Ramos (cell line): ENCODE results near the gene SPRR3.
"Not testable (repeated sequence)": the region's sequence is repeated elsewhere in the genome, so short reads cannot be mapped to it uniquely, and the experiment has no call there.

Experiments
- in situ Hi-C: fragments of 300-500 bp; cut with MboI; formaldehyde crosslinking; loops from one replicate; pipeline ENCODE4 v1.14.3; 2022; ENCODE audit warnings: low sequenced_read_pairs; ENCODE audit not compliant: unreplicated experiment

Gene SPRR3

DNA sequence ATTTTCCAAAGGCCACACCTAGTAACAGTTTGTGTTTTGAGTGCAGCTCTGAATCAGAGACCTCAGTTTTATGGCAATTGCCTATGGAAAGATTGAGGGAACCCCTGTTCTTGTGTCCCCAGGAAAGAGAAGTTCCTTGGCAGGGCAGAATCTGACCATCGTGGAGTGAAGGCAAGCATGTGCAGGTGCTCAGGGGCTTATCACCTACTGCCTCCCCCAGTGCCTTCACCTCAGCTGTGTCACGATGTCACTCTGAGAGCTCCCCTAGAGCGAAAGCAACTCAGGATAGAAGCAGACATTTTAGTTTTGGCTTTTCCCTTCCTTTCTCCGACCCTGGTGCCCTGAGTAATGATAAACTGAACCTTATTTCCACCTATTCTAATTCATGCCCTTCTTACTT, 19.5 kb upstream of the SPRR3 start:
- in situ Hi-C loops: no loop called here

DNA sequence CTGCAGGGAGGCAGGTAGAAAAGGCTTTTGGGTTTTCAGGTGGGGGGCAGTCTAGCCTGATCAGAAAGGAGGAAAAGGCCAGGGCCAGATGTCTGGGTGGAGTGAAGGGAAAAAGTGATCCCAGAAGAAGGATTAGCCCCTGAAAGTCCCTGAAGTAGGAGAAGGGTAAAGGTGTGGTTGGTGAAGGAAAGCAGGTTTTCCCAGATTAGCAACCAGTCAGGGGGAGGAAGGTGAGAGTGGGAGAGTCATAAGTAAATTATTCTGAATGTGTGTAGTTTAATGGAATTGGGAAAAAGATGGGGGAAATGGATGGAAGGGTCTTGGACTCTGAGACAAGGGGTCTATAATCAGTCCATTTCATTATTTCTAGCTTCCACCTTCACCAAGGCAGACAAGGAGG, 18.3 kb upstream of the SPRR3 start:
- in situ Hi-C loops: no loop called here

DNA sequence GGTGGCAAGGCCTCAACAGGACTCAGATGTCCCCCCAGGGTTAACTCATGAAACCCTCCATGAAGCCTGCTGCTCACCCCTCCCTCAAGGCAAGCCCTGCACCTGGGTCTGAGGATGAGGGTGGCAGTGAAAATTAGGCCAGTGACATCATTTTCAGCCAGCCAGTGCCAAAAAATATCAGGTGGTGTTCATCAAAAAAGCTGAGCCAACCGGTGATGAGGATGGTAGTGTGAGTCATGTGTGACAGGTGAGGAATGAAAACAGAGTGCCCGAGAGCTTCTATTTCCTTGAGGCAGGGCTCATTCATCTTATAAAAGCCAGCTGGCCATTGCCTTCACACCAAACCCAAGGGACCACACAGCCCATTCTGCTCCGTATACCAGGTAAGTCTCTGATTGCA, 17.8 kb upstream of the SPRR3 start, which contains the start of gene SPRR1A:
Gene SPRR1A, plus strand, starts transcription at position 339 of the 400 bp plus-strand sequence. CDS start 1,150 bp downstream, outside the sequence.
- in situ Hi-C loops: no loop called here

DNA sequence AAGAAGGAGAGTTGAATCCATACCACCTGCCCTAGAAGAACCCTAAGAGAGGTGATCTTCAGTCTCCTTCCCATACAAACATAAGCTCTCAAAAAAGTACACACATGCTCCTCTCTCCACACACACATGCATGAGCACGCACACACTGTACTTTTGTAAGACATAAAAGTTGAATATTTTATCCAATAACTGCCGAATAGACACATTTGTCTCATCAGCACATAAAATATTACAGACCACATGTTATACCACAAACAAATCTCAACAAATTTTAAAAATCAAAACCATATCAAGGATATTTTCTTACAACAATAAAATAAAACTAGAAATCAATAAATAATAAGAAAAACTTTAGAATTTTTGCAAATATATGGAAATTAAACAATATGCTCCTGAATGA, 15.0 kb upstream of the SPRR3 start:
- in situ Hi-C loops: no loop called here

DNA sequence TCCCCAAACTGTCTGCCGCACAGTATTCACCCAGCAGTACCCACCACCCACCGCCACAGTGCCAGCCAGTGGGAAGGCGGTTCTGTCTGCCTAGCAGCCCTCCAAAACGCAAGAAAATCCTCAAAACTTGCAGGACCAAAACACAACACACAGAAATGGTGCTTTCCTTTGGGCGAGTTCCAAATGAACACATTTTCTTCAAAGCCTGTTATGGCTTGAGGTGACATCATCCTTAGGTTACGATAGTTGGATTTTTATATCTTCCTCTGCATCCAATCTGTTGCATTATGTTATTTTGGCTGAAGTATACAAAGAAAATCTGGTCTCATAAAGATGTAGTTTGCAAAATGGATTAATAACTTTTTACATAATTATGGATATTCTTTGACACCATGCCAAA, 8.4 kb upstream of the SPRR3 start:
- in situ Hi-C loops: no loop called here

DNA sequence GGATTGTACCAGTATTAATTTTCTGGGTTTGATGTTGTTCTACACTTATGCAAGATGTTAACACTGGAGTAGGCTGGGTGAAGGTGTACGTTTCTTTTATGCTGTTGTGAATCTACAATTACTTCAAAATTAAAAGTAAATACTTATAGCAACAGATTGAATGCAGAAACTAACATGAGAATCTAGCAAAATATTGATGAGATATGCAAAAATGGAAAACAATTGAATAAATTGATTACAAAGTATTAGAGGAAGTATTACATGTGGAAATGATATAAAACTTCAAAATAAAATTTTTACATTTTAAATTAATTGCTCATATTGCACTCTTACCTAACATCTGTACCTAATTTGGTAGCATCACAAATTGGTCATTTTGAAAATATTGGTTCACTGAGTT, 5.7 kb upstream of the SPRR3 start:
- in situ Hi-C loops: no loop called here

DNA sequence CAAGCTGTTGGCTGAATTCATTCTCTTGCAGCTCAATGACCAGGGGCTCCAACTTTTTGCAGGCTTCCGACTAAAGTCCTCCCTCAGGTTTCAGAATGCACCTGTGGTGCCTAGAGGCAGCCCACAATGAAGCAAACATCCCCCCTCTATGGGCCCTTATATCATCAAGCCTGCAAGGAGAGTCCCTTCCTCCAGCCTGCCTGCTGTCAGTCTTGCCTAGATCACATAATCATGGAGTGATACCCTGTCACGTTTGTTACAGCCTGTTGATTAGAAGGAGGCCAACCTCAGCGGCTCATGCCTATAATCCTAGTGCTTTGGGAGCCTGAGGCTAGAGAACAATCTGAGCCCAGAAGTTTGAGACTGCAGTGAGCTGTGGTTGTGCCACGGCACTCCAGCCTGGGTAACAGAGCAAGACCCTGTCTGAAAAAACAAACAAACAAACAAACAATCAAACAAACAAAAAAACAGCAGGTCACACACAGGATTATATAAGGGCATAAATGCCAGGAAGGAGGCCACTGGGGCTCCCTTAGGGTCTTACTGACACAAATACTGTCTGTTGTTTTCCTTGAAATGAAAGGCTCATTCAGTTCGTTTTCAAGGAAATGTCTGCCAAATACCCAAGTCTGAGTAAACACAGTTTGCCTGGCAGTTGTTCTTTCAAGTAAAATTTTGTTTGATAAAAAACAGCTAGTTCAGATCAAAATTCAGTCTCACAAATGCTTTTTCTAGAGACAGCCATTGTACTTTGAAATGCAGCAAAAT, 4.7 kb upstream of the SPRR3 start:
- in situ Hi-C loops: no loop called here

DNA sequence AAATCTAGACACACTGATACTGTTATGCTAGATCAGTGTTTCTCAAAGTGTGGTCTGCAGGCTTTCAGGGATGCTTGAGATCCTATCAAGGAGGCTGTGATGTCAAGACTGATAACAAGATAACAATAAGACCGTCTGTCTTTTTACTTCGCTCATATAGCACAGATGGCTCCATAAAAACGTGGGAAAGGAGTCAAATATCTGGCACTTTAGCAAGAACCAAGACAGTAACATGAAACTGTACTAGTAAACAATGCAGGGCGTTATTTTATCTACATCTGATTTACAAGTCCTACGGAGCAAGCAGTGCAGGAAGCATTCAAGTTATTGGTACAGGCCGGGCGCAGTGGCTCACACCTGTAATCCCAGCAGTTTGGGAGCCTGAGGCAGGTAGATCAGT, 3.6 kb upstream of the SPRR3 start:
- in situ Hi-C loops: no loop called here

DNA sequence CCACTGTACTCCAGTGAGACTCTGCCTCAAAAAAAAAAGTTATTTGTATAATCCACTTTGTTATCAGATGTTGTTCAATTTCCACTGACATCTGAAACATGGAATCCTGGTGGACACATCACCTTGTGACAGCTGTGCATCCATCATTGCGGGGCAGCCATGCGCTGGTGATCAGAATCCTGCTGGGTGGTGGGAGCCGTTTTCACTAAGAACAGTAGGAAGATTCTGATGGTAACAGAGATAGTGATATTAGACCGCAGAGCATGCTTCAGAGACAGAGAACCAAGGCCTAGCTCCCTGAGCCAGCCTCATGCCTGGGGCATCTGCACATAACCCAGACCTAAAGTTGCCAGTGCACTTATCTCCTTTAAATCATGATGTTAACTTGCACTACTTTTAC, 3.1 kb upstream of the SPRR3 start:
- in situ Hi-C loops: no loop called here

DNA sequence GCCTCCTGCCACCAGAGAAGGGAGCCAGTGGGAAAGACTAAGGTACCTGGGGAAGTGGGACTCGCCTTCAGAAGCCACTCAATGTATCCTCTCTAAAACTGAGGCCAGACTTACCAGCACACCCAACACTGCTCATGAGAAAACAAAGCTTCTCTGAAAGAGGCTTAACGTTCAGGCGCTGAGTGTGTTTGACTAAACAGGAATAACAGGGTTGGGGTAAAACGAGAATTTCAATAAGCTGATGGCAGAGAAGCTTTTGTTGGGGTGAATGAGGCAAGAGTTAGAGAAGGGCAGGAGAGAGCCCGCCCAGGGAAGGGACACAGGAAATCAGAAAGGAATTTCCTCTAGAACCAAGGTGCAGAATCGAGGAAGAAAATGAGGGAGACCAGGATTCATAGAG, 1.7 kb upstream of the SPRR3 start:
- in situ Hi-C loops: no loop called here

DNA sequence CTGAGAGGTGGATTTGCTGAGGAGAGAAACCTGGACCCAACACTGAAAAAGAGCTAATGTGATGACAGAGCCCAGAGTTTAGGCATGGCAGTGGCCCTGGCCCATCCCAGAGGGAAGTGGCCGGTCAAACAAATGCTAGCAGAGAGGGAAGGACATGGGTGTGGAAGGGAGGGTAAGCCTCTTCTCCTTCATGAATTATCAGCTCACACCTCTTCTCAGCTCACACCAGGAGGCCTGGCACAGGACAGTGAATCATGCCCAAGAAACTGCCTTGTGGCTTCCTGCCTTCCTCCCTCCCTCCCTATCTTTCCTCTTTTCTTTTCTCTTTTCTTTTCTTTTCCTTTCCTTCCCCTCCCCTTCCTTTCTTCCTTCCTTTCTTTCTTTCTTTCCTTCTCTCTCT, 1.3 kb upstream of the SPRR3 start:
- in situ Hi-C loops: no loop called here

DNA sequence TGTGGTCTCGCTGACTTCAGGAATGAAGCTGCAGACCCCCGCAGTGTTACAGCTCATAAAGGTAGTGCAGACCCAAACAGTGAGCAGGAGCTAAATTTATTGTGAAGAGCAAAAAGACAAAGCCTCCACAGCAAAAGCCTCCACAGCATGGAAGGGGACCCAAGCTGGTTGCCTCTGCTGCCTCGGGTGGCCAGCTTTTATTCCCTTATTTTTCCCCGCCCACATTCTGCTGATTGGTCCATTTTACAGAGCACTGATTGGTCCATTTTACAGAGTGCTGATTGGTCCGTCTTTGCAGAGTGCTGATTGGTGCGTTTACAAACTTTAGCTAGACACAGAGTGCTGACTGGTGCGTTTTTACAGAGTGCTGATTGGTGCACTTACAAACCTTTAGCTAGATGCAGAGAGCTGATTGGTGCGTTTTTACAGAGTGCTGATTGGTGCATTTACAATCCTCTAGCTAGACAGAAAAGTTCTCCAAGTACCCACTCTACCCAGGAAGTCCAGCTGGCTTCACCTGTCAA, 9.7 kb downstream of the SPRR3 start:
- in situ Hi-C loops: not testable (repeated sequence)

DNA sequence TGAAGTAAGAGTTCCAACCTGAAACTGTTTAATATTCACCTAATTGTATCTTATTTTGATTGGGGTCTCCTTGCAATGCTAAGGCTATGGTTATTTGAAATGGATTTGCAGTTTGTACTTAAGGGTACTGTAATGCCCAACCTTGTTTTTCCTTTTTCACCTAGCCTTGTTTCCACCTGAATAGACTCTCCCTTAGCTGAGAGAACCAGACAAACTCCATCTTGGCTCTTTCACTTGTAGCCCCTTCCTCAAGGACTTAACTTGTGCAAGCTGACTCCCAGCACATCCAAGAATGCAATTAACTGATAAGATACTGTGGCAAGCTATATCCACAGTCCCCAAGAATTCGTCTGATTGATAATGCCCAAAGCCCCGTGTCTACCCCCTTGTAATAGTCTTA, 20.3 kb downstream of the SPRR3 start:
- in situ Hi-C loops: not testable (repeated sequence)

DNA sequence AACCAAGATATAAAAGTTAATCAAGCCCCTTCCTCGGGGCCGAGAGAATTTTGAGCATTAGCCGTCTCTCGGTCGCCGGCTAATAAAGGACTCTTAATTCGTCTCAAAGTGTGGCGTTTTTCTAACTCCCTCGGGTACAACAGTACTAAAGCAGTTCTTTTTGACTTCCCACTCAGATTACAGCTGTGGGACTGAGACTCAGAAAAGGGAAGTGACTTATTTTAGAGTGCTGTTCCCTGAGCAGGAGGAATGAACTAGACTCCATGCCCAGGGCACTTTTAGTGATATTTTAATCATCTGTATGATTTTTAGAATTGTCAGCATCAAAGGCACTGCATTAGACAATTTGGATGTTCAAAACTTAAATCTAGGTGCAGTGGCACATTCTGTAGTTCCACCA, 20.8 kb downstream of the SPRR3 start:
- in situ Hi-C loops: not testable (repeated sequence)

DNA sequence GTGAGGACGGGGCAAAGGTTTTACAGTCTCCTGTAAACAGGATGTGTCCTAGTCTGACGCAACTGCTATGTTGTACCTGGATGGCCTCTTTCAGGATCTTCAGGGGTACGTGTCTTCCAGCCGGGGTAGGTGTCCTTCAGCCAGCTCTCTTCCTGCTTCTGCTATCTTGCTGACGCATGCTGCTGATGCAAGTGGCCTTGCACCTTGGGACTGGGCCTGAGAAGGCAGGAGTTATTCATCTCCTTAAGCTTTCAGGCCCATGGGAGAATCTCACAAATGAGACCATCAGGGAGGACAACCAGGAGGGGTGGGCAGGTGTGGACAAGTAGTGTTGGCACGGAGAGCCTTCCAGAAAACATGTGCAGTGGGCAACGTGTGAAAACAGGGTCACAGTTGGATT, 21.6 kb downstream of the SPRR3 start:
- in situ Hi-C loops: no loop called here

DNA sequence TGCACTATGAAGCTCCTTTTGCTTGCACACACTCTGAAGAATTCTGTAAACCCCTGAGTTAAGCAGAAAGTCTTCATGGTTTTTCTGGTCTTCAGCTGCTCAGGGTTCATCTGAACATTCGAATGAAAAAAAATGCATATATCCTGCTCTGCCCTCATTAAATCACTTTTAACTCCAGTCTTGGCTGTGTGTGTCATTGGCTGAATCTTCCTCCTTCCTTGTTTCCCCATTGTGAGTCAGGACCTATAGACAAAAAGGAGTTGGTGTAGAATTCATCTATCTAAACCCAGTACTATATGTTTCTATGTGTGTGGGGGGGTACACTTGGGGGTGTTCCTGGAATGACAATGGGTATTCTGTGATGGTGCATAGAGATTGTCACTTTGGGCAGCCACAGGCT, 22.9 kb downstream of the SPRR3 start:
- in situ Hi-C loops: no loop called here

DNA sequence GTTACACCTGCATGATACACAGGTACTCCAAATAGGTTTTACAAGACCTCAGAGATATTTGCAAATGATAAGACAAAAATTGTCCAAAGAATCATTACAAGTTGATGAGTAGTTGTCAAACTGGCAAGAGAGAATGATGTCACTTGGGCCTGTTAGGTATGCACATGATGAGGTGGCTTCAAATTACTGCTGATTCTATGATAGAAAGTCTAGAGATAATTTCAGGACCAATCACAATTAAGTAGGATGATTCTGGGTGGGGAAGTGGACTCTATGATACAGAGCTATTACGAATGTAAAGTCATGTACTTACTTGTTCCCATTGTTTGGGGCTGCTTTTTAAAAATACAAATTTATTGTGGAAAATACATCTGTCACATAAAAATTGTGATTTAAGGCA, 24.2 kb downstream of the SPRR3 start:
- in situ Hi-C loops: no loop called here

DNA sequence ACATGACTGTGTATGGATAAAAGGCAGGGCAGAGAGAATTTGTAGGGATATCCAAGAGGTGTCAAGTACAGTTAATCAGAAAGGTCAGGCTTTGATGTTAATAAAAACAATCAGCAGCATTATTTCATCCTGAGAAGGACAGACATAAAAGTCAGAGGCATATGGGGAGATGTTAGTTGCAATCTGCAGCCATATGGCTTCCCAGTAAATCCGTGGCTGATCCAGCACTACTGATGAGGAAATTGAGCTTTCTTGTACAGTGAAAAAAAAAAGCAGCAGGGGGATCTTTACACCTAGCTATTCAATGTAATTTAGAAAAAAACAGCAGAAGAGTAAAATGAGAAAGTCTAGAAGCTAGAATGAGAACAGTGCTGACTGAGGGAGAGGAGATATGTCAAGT, 27.2 kb downstream of the SPRR3 start:
- in situ Hi-C loops: no loop called here

DNA sequence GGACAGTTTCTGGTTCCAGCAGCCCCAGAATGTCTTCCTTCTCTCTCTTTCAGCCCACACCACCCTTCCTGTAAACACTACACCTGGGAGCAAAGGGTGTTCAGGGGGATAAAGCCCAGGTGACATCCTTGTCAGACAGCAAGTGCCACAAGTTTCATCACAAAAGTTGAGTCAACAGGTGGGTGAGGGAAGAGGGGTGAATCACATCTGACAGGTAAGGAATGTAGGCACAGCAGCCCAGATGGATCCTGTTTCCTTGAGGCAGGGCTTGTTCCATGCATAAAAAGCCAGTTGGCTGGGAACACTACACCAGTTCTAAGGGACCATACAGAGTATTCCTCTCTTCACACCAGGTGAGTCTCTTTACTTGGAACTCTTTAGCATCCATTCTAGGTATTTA, 29.3 kb downstream of the SPRR3 start, which contains the start of gene SPRR1B:
Gene SPRR1B, plus strand, starts transcription at position 309 of the 400 bp plus-strand sequence. CDS start 1,143 bp downstream, outside the sequence.
- in situ Hi-C loops: no loop called here

DNA sequence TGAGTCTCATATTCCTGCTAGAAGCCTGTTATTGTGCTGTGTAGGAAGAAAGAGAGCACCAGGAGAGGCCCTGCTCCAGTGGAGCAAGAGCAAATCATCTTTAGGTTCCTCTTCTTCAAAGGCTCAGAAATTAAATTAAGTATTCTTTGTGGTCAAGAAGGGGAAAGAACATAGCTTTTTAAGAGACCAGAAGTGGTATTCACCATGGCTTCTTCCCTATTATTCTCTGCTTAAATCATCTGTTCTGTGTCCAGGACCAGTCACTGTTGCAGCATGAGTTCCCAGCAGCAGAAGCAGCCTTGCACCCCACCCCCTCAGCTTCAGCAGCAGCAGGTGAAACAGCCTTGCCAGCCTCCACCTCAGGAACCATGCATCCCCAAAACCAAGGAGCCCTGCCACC, 30.5 kb downstream of the SPRR3 start:
- in situ Hi-C loops: no loop called here

DNA sequence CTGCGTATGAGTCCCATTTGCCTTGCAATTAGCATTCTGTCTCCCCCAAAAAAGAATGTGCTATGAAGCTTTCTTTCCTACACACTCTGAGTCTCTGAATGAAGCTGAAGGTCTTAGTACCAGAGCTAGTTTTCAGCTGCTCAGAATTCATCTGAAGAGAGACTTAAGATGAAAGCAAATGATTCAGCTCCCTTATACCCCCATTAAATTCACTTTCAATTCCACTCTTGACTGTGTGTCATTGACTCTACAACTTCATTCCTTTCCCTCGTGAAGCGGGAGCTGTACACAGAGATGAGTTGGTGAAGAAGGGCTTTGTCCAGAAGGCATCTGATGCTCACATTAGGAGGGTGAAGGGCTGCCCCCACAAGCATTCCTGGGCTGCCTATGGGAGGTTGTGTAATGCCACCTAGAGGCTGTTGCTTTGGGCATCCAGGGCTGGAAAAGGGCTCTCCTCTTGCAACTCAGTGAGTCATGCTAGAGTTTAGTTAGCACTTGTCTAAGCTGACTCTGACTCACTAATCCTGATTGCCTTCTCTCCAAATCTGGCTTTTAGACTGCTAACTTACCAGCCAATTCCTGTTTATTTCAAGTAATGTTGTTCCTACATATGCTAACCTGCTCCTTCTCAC, 31.2 kb downstream of the SPRR3 start:
- in situ Hi-C loops: no loop called here

DNA sequence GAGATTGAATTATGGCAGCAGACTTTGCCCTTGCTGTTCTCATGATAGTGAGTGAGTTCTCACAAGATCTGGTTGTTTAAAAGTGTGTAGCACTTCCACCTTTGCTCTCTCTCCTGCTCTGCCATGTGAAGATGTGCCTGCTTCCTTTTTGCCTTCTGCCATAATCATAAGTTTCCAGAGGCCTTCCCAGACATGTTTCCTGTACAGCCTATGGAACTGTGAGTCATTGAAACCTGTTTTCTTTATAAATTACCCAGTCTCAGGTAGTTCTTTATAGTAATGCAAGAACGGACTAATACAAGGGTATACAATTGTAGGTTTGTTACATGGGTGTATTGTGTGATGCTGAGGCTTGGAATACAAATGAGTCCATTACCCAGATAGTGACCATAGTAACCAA, 33.7 kb downstream of the SPRR3 start:
- in situ Hi-C loops: no loop called here
